GM11168 (cell line): ENCODE results near the gene CPSF3.
"Not testable (repeated sequence)": the region's sequence is repeated elsewhere in the genome, so short reads cannot be mapped to it uniquely, and the experiment has no call there.

ENCODE experiments used
- in situ Hi-C: fragments of 300-500 bp; cut with MboI; formaldehyde crosslinking; loops from one replicate; pipeline ENCODE4 v1.12.0; 2022; ENCODE audit warnings: low sequenced_read_pairs; ENCODE audit not compliant: unreplicated experiment

Gene CPSF3

GRCh38 chr2:9493478-9493877 is 70.0 kb downstream of the CPSF3 start:
- in situ Hi-C loops: no loop called here

- in situ Hi-C loops: no loop called here
Measured at GRCh38 chr2:9494081-9494480, 70.6 kb downstream of the CPSF3 start.

DNA sequence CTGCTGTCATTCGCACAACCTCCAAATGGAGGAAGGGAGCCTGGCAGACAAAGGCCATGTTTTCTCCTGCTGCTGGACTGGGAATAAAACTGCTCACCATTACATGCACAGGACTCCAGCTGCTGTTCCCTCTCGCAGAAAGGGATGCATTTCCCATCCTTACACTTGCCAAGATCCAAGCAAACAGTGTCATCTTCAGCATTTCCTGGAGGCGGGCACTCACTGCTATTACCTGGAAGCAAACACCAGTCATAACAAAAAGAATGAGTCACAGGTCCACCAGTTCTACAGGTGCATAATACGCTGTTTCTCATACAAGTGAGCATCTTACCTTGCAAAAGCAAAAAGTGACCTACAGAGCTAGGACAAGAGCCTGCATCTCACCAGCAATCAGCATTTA is 73.6 kb downstream of the CPSF3 start:
- in situ Hi-C loops: no loop called here

GRCh38 chr2:9498210-9498609 is 74.8 kb downstream of the CPSF3 start:
- in situ Hi-C loops: no loop called here

DNA sequence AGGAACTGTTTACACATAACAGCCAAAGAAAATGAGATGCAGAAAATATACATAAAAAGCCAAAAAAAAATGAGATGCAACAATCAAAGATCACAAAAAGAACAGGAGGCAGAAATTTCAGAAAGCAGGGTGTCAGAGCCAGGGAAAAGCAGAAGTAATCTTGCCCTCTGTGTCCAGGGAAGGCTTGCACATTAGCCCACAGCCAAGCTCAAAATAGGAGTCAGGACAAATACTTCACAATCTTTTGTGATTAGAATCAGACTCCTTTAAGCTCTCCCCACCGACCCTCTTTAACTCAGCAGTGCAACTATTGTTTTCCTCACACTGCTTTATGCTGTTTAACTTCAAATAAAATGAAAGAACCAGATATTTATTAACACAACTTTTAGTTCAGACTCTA is 85.5 kb downstream of the CPSF3 start:
- in situ Hi-C loops: no loop called here

- in situ Hi-C loops: not testable (repeated sequence)
Measured at GRCh38 chr2:9513946-9514345, 90.5 kb downstream of the CPSF3 start.

GRCh38 chr2:9517118-9517782 is 93.8 kb downstream of the CPSF3 start:
- in situ Hi-C loops: no loop called here

- in situ Hi-C loops: no loop called here
Measured at GRCh38 chr2:9518163-9518562, 94.7 kb downstream of the CPSF3 start.

DNA sequence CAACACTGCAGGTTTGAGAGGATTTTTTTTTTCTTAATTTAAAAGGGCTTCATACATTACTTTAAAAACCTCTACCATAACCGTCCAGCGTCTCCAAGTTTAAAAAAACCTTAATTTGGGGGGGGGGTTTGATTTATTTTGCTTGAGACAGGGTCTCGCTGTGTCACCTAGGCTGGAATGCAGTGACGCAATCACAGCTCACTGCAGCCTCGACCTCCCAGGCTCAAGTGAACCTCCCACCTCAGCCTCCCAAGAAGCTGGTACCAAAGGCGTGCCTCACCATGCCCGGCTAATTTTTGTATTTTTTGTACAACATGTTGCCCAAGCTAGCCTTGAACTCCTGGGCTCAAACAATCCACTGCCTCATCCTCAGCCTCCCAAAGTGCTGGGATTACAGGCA is 95.3 kb downstream of the CPSF3 start:
- in situ Hi-C loops: no loop called here

DNA sequence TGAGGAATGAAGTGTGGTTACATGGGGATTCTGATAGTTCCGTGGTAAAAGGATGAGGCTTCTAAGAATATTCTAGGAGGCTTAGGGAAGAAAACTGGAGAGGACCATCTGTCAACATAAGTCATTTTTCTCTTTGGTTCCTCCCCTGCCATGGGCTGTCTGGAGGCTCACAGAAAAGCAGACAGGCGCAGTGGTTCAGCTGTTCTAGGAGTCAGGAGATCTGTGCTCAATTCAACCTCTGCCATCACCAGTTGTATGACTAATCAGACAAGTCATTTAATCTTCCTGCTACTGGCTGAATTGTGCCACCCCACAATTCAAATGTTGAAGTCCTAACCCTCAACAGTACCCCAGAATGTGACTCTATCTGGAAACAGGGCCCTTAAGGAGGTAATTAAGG is 95.8 kb downstream of the CPSF3 start:
- in situ Hi-C loops: no loop called here
